Testis (tissue), 3 donors: Measurements from ENCODE around the gene MAN1C1. TPM values are rescaled to one million over a fixed set of nuclear protein-coding genes. Genes with fewer than 3 reads are reported as not detected.

Experiments used
- DNase-seq: peaks from one replicate; pipeline ENCODE4 v3.0.0-alpha.2; 2019
- H3K27ac ChIP-seq, 2 donors: fragments of 200-600 bp; sonication (generic); one replicate each; pipeline ENCODE4 v1.5.1; 2019
- H3K27me3 ChIP-seq: fragments of 200-600 bp; sonication (generic); one replicate; pipeline ENCODE4 v1.5.1; 2019
- H3K36me3 ChIP-seq: fragments of 200-600 bp; sonication (generic); one replicate; pipeline ENCODE4 v1.5.1; 2017; ENCODE audit warnings: low read depth; ENCODE audit errors: missing control alignments
- H3K4me1 ChIP-seq: fragments of 200-600 bp; sonication (generic); one replicate; pipeline ENCODE4 v1.5.1; 2019
- H3K4me3 ChIP-seq, 2 donors: fragments of 200-600 bp; sonication (generic); one replicate each; pipeline ENCODE4 v1.5.1; 2017 to 2019
- H3K9me3 ChIP-seq: fragments of 200-600 bp; sonication (generic); one replicate; pipeline ENCODE4 v1.5.1; 2017
- POLR2A ChIP-seq: fragments of 450-650 bp; IDR thresholded peaks from one replicate; pipeline ENCODE4 v1.6.1; 2017; ENCODE audit warnings: antibody characterized with exemption, mild to moderate bottlenecking, moderate library complexity
- WGBS, 2 donors: methylation state at CpG; one replicate each; pipeline ENCODE4 v1.1.5; 2018; 5-methylcytosine and 5-hydroxymethylcytosine counted together
- intact Hi-C: fragments of 100-400 bp; cut with DNase I; formaldehyde crosslinking; loops from one replicate; pipeline ENCODE4 v1.15.1; 2023; ENCODE audit warnings: low total_unique reads
- polyA plus RNA-seq: library from polyadenylated mRNA; stranded (reverse); fragments of 350-450 nt; fragmentation: Illumina TruSeq; extraction: RNeasy Lipid Tissue Mini Kit (QIAGEN cat#74804); gene quantifications from one replicate; pipeline ENCODE4 v1.2.3, GENCODE V29; 2014; ENCODE audit warnings: low read depth, low replicate concordance; ENCODE audit not compliant: insufficient read depth
- total RNA-seq, 2 donors: library from RNA; depleted of rRNA; stranded (reverse); fragments of >200 nt; gene quantifications; one replicate each; pipeline ENCODE4 v1.2.3, GENCODE V29; 2016
- TF ChIP-seq, protein P1 (sequence below), 3 experiments: fragments of 450-650 bp in 2 of 3; fragments of 200-600 bp in 1 of 3; sonication (generic) in 1 of 3; IDR thresholded peaks; one replicate each; pipeline ENCODE4 v1.5.1; 2016 to 2019; ENCODE audit warnings: antibody characterized with exemption in 3 of 3, mild to moderate bottlenecking in 2 of 3, moderate library complexity in 1 of 3

Gene MAN1C1
- total and polyA plus RNA-seq, 3 donors from 2014 or later: 12.8 to 21.1 (median 14.8) TPM

DNA sequence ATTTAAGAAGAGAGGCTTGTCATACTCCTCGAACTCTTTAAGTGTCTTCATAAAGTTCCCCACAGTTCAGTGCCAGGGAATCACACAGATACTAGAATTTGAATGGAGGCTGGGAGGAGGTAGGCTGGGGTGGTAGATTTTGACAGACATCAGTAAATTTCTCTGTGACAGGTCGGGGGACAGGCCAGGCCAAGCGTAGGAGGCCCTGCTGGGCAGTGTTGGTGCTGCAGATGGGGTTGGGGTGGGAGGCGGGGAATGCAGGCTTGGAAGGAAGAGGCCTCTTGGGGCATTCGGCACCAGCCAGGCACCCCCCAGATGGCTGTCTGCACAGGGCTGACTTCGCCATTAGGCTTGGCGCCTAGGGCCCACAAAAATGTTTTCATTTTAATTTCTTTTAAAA, 84.0 kb downstream of the MAN1C1 start:
- H3K27me3 ChIP-seq: no peaks in the 10 kb centered on the region
- H3K9me3 ChIP-seq: no peaks in the 10 kb centered on the region
- H3K4me3 ChIP-seq: no peak overlapping the region
- peak overlapping the region in 1 of 2 donors; percentile 16 for H3K27ac ChIP-seq
- peaks cover 20% of the 10 kb centered on the region for H3K4me1 ChIP-seq
- TF ChIP-seq, protein P1, sequence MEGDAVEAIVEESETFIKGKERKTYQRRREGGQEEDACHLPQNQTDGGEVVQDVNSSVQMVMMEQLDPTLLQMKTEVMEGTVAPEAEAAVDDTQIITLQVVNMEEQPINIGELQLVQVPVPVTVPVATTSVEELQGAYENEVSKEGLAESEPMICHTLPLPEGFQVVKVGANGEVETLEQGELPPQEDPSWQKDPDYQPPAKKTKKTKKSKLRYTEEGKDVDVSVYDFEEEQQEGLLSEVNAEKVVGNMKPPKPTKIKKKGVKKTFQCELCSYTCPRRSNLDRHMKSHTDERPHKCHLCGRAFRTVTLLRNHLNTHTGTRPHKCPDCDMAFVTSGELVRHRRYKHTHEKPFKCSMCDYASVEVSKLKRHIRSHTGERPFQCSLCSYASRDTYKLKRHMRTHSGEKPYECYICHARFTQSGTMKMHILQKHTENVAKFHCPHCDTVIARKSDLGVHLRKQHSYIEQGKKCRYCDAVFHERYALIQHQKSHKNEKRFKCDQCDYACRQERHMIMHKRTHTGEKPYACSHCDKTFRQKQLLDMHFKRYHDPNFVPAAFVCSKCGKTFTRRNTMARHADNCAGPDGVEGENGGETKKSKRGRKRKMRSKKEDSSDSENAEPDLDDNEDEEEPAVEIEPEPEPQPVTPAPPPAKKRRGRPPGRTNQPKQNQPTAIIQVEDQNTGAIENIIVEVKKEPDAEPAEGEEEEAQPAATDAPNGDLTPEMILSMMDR (IDR thresholded peaks at IDR 0.05): no peak
- TF ChIP-seq POLR2A: no peak
- intact Hi-C loops: no loop called here
- WGBS, 2 donors: 77 to 83% methylated on average over 7 of the region's 7 CpGs
- DNase-seq: no peak
- no peaks in the 10 kb centered on the region for H3K36me3 ChIP-seq

DNA sequence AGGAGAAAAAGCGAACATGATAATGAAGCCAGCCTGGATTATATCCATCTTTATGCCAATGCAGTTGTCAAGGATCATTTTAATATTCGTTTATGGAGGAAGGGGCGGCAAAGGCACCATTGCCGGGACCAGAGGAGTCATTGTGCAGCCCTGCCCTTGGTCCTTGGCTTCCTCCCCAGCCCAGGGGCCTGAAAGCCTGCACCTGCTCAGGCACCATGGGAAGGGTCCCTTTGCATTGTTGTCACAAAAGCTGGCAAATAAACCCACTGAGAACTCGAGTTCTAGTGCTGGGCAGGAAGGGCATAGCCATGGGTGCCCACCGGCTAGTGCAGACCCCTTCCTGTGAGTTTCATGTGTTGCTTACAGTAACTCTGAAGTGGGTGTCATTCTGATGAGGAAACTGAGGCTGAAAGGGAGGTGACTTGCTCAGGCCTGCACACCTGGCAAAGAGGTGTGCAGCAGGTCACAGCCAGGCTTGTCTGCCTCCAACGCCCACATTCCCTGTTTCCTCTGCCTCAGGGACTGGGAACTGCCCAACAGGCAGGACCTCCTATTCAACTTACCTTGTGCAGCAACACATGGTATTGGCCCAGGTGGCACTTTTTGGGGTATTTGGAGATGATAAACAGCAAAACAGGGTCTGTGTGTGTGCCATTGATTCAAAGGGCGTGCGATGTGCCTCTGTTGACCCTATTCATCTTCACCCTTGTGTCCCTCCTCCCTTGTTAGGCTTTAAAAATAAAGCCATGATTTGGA, 84.6 kb downstream of the MAN1C1 start:
- peaks cover 19% of the 10 kb centered on the region for H3K4me1 ChIP-seq
- intact Hi-C loops: no loop called here
- TF ChIP-seq, protein P1 (IDR thresholded peaks at IDR 0.05): no peak
- no peak for TF ChIP-seq POLR2A
- WGBS, 2 donors: 92 to 96% methylated on average over 8 to 9 of the region's 9 CpGs
- no peaks in the 10 kb centered on the region for H3K9me3 ChIP-seq
- H3K36me3 ChIP-seq: no peaks in the 10 kb centered on the region
- H3K27ac ChIP-seq: peak overlapping the region in 1 of 2 donors; percentile 16
- H3K27me3 ChIP-seq: no peaks in the 10 kb centered on the region
- H3K4me3 ChIP-seq: no peak overlapping the region
- no peak for DNase-seq

DNA sequence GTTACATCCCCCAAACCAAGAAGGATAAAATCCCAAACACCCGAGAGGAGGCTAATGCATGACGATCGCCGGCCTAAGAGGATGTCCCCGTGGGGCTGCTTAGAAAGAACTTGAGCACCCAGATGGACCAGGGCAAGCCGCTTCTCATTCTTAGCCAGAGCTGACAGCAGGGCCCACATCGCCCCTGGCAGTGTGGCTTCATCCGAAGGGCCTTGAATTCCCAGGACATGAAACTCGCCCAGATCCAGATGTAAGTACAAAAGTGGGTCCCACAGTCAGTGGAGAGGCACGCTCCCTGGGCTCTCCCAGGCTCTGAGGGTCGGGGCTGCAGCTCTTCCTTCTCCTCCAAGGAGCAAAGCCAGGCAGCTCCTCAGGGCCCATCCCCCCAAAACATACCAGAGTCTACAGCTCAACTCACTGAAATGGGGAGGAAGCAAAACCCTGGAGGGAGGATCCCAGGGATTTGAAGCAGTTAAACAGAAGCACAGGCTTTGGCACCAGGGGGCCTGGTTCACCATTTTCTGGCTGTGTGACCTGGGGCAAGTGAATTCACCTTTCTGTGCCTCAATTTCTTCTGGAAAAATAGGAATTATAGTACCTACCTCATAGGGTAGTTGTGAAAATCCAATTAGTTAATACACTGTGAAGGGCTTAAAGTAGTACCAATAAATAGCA, 85.6 kb downstream of the MAN1C1 start:
- 85 to 88% methylated on average over 10 to 11 of the region's 11 CpGs for whole genome bisulfite sequencing, 2 donors
- no peak overlapping the region for H3K4me3 ChIP-seq
- H3K36me3 ChIP-seq: no peaks in the 10 kb centered on the region
- TF ChIP-seq, protein P1 (IDR thresholded peaks at IDR 0.05): no peak
- TF ChIP-seq POLR2A: no peak
- H3K27me3 ChIP-seq: no peaks in the 10 kb centered on the region
- no peak for DNase-seq
- peaks cover 27% of the 10 kb centered on the region for H3K4me1 ChIP-seq
- no peak overlapping the region for H3K27ac ChIP-seq
- intact Hi-C loops: no loop called here
- no peaks in the 10 kb centered on the region for H3K9me3 ChIP-seq

DNA sequence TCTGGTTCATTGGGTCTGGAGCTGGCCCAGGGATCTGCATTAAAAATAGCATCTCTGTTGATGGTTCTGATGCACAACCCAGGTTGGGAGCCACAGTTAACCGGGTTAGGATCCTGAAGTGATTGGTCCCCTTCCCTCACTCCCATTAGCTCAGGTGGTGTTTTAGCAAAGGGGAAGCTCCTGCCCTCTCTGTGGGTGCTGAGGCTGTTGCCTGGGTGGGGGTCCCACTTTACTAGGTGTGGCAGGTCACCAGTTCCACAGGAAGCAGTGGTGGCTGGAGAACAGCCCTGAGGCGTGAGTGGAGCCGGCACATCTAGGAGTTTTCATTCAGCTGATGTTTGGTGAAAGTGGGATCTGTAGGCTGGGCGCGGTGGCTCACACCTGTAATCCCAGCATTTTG, 86.5 kb downstream of the MAN1C1 start:
- TF ChIP-seq, protein P1 (IDR thresholded peaks at IDR 0.05): no peak
- no peak for TF ChIP-seq POLR2A
- DNase-seq: no peak
- 87 to 99% methylated on average over 4 to 5 of the region's 5 CpGs for WGBS, 2 donors

More for the DNA sequence above, 86.5 kb downstream of the MAN1C1 start:
- intact Hi-C loops: no loop called here
- Histone ChIP-seq H3K27ac (no peak overlapping the region), H3K4me1 (peaks cover 32% of the 10 kb centered on the region), H3K9me3 (no peaks in the 10 kb centered on the region), H3K36me3 (no peaks in the 10 kb centered on the region), H3K27me3 (no peaks in the 10 kb centered on the region), H3K4me3 (no peak overlapping the region)
